Measurements from ENCODE around the gene FLT3.
"Not testable (repeated sequence)": the region's sequence is repeated elsewhere in the genome, so short reads cannot be mapped to it uniquely, and the experiment has no call there.

FLT3 gene

GRCh38 chr13:28033894-28034655 is 66.3 kb downstream of the FLT3 start:
- TF ChIP-seq, protein P1, sequence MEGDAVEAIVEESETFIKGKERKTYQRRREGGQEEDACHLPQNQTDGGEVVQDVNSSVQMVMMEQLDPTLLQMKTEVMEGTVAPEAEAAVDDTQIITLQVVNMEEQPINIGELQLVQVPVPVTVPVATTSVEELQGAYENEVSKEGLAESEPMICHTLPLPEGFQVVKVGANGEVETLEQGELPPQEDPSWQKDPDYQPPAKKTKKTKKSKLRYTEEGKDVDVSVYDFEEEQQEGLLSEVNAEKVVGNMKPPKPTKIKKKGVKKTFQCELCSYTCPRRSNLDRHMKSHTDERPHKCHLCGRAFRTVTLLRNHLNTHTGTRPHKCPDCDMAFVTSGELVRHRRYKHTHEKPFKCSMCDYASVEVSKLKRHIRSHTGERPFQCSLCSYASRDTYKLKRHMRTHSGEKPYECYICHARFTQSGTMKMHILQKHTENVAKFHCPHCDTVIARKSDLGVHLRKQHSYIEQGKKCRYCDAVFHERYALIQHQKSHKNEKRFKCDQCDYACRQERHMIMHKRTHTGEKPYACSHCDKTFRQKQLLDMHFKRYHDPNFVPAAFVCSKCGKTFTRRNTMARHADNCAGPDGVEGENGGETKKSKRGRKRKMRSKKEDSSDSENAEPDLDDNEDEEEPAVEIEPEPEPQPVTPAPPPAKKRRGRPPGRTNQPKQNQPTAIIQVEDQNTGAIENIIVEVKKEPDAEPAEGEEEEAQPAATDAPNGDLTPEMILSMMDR (IDR thresholded peaks at IDR 0.05): no peak
- H3K4me1 ChIP-seq (ENCODE audit: control insufficient read depth in 1 of 2, insufficient read depth in 1 of 2, low read depth in 1 of 2, low read length in 1 of 2): peaks cover 9 to 13% of the 10 kb centered on the region in 2 experiments

GRCh38 chr13:28032438-28032837 is 67.9 kb downstream of the FLT3 start:
- H3K36me3 ChIP-seq; H3K4me3 ChIP-seq (ENCODE audit: low read depth in 1 of 2, low read length in 1 of 2); H3K27ac ChIP-seq; H3K27me3 ChIP-seq; H3K9me3 ChIP-seq: not testable (repeated sequence)
- H3K4me1 ChIP-seq (ENCODE audit: control insufficient read depth in 1 of 2, insufficient read depth in 1 of 2, low read depth in 1 of 2, low read length in 1 of 2): peaks cover 9 to 13% of the 10 kb centered on the region in 2 experiments

More at GRCh38 chr13:28033894-28034655, 66.3 kb downstream of the FLT3 start:
- Histone ChIP-seq H3K36me3 (no peaks in the 10 kb centered on the region), H3K9me3 (no peaks in the 10 kb centered on the region), H3K27me3 (no peaks in the 10 kb centered on the region), H3K4me3 (ENCODE audit: low read depth in 1 of 2, low read length in 1 of 2) (no peak overlapping the region), H3K27ac (no peak overlapping the region)

- TF ChIP-seq, protein P1 (IDR thresholded peaks at IDR 0.05): no peak
These were observed 68.5 kb downstream of the FLT3 start for GRCh38 chr13:28031896-28032288.

DNA sequence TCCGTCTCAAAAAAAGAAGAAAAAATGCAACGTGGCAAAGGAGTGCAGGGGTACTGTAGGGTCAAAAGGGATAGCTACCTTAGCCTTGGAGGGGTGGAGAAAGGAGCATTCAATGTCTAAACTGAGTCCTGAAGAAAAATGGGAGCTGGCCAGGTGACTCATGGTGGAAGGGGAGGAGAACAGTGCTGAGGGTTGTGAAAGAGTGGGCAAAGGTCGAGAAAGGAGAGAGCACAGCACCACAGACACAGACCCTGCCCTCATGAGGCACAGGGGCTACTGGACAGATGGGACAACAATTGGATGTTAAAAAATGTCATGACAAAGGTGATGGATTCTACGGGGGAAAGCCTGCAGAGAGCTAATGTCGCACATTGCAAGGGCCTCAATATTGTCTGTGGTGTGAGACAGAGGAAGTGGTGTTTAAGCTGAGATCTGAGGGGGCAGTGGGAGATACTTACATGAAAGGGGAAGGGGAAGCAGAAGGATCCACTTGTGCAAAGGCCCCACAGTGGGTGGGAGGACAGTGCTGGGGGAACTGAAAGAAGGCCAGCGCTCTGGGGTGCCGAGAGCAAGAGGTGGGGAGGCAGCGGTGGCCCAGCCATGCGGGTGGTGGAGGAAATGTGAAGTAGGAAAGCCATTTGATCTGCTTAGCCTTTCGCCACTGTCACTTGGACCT is 69.0 kb downstream of the FLT3 start:
- H3K4me3 ChIP-seq (ENCODE audit: low read depth in 1 of 2, low read length in 1 of 2): no peak overlapping the region
- no peaks in the 10 kb centered on the region for H3K27me3 ChIP-seq
- TF ChIP-seq, protein P1 (IDR thresholded peaks at IDR 0.05): no peak
- peaks cover 9 to 13% of the 10 kb centered on the region in 2 experiments for H3K4me1 ChIP-seq (ENCODE audit: control insufficient read depth in 1 of 2, insufficient read depth in 1 of 2, low read depth in 1 of 2, low read length in 1 of 2)
- H3K27ac ChIP-seq: no peak overlapping the region
- H3K36me3 ChIP-seq: no peaks in the 10 kb centered on the region
- H3K9me3 ChIP-seq: no peaks in the 10 kb centered on the region

More at GRCh38 chr13:28031896-28032288, 68.5 kb downstream of the FLT3 start:
- no peaks in the 10 kb centered on the region for H3K36me3 ChIP-seq
- no peak overlapping the region for H3K27ac ChIP-seq
- H3K27me3 ChIP-seq: no peaks in the 10 kb centered on the region
- no peaks in the 10 kb centered on the region for H3K9me3 ChIP-seq
- H3K4me1 ChIP-seq (ENCODE audit: control insufficient read depth in 1 of 2, insufficient read depth in 1 of 2, low read depth in 1 of 2, low read length in 1 of 2): peaks cover 9 to 13% of the 10 kb centered on the region in 2 experiments
- H3K4me3 ChIP-seq (ENCODE audit: low read depth in 1 of 2, low read length in 1 of 2): no peak overlapping the region

DNA sequence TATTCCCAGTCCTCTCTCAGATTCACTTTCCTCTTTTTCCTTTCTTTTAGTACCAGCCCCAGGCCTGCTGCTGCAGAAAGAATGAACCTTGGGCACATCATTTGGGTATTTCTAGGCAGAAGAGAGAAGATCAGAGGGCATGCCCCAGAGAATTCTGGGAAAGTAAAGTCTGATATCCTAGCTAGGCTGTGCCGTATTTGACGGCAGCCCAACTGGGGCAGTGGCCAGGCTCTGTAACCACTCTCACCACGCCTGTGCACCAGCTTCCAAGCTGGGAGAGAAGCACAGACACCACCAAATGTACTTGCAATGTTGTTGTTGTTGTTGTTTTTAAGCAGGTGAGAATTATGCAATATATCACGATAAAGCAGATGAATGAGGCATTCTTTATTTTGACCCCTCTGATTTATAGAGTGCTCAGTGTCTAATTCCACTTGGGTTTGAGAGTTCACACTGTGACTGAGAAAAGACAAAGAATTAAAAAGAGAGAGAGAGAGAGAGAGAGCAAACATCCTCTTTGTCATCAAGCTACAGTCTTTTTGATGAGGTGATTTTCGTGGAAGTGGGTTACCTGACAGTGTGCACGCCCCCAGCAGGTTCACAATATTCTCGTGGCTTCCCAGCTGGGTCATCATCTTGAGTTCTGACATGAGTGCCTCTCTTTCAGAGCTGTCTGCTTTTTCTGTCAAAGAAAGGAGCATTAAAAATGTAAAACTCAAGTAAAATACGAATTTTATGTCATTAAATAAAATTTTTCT is 72.6 kb downstream of the FLT3 start:
- TF ChIP-seq, protein P1 (IDR thresholded peaks at IDR 0.05): no peak
- H3K27me3 ChIP-seq: no peaks in the 10 kb centered on the region

More for the DNA sequence above, 72.6 kb downstream of the FLT3 start:
- no peaks in the 10 kb centered on the region for H3K9me3 ChIP-seq
- H3K27ac ChIP-seq: no peak overlapping the region
- H3K4me1 ChIP-seq (ENCODE audit: control insufficient read depth in 1 of 2, insufficient read depth in 1 of 2, low read depth in 1 of 2, low read length in 1 of 2): peaks cover 9 to 13% of the 10 kb centered on the region in 2 experiments
- no peaks in the 10 kb centered on the region for H3K36me3 ChIP-seq
- H3K4me3 ChIP-seq (ENCODE audit: low read depth in 1 of 2, low read length in 1 of 2): no peak overlapping the region

All from neutrophil (primary cell).